Measurements from ENCODE around the gene TMTC3. TPM values are rescaled to one million over a fixed set of nuclear protein-coding genes. Genes with fewer than 3 reads are reported as not detected.

TMTC3 gene
- total RNA-seq, 5 donors from 2014 or later (not counting 1 experiment from before 2014, with no cell fraction given), result 7.1 to 11.0 (median 8.6) TPM

DNA sequence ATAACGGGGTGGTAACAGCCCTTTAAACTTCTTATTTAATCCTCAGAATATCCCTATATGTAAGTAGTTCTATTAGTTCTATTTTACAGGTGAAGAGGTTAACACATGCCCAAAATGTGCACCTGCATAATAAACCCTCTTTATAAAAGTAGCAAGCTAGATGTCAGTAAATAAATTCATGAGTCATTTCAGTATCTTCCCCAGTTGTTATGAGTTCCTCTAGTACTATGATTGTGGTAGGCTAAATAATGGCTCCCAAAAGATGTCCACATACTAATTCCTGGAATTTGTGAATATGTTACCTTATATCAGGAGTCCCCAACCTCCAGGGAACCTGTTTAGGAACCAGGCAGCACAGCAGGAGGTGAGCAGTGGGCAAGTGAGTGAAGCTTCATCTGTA, 106.5 kb downstream of the TMTC3 start:
- Mint-ChIP-seq H3K9me3 (no peaks in the 10 kb centered on the region), H3K4me1 (no peaks in the 10 kb centered on the region), H3K27ac (no peak overlapping the region), H3K36me3 (no peaks in the 10 kb centered on the region), H3K4me3 (no peak overlapping the region), H3K27me3 (peaks cover 4 to 11% of the 10 kb centered on the region in 2 donors)
- ATAC-seq (replicated peaks in 1 of 4), result no peak
- H3K27ac ChIP-seq (ENCODE audit: low read length), result no peak overlapping the region
- H3K27me3 ChIP-seq (replicated peaks in 1 of 2; ENCODE audit: control insufficient read depth in 2 of 2, extremely low read depth in 1 of 2, insufficient read depth in 2 of 2, low read length in 1 of 2), result no peaks in the 10 kb centered on the region
- WGBS (ENCODE audit: insufficient coverage), result no CpG with 5 or more reads among the region's 1 CpG
- no peaks in the 10 kb centered on the region for H3K9me3 ChIP-seq
- H3K4me3 ChIP-seq (ENCODE audit: control insufficient read depth in 1 of 2, extremely low read depth in 1 of 2, low read length in 1 of 2), result no peak overlapping the region
- H3K4me1 ChIP-seq (ENCODE audit: control insufficient read depth in 1 of 2, extremely low read depth in 1 of 2, insufficient read depth in 2 of 2, low read length in 2 of 2), result no peaks in the 10 kb centered on the region
- CTCF ChIA-PET, result no interaction called here
- POLR2A ChIA-PET, result no interaction called here
- no peak for DNase-seq
- H3K36me3 ChIP-seq (ENCODE audit: control insufficient read depth in 2 of 2, extremely low read depth in 1 of 2, insufficient read depth in 1 of 2, low read length in 1 of 2), result no peaks in the 10 kb centered on the region

Other genes starting within 250 kb of the TMTC3 start
- gene C12orf50, start 112.9 kb upstream of the TMTC3 start, total RNA-seq, result under 1 TPM in 4 of 5 donors, not detected in 1; 0.07 to 0.15 (median 0.10) TPM
- gene CEP290, start 219 bp upstream of the TMTC3 start, total RNA-seq, result 10 to 100 TPM; 18.5 to 22.6 (median 20.8) TPM